GM12865 (cell line): Measurements from ENCODE around the gene DLG2.

Source experiments
- DNase-seq: peaks from one replicate; pipeline ENCODE4 v3.0.0; 2010; ENCODE audit warnings: low read depth
- H3K4me3 ChIP-seq: 2 replicates; pipeline ENCODE4 v1.5.1; 2011; ENCODE audit warnings: mild to moderate bottlenecking, low read depth, low read length, control low read depth
- TF ChIP-seq, protein P1 (sequence below): IDR thresholded peaks from 2 replicates; pipeline ENCODE4 v1.5.1; 2011; ENCODE audit warnings: low read length, control low read depth, low read depth, inconsistent platforms; ENCODE audit not compliant: insufficient read depth; ENCODE audit errors: missing control alignments

DLG2 gene

GRCh38 chr11:84224042-84224441 lies 1403.1 kb downstream of the DLG2 start:
- TF ChIP-seq, protein P1, sequence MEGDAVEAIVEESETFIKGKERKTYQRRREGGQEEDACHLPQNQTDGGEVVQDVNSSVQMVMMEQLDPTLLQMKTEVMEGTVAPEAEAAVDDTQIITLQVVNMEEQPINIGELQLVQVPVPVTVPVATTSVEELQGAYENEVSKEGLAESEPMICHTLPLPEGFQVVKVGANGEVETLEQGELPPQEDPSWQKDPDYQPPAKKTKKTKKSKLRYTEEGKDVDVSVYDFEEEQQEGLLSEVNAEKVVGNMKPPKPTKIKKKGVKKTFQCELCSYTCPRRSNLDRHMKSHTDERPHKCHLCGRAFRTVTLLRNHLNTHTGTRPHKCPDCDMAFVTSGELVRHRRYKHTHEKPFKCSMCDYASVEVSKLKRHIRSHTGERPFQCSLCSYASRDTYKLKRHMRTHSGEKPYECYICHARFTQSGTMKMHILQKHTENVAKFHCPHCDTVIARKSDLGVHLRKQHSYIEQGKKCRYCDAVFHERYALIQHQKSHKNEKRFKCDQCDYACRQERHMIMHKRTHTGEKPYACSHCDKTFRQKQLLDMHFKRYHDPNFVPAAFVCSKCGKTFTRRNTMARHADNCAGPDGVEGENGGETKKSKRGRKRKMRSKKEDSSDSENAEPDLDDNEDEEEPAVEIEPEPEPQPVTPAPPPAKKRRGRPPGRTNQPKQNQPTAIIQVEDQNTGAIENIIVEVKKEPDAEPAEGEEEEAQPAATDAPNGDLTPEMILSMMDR = no peak

GRCh38 chr11:84218318-84218717 lies 1408.8 kb downstream of the DLG2 start:
- no peak for DNase-seq
- TF ChIP-seq, protein P1 = no peak
- no peak overlapping the region for H3K4me3 ChIP-seq

More at GRCh38 chr11:84224042-84224441, 1403.1 kb downstream of the DLG2 start:
- no peak for DNase-seq
- H3K4me3 ChIP-seq = no peak overlapping the region

GRCh38 chr11:84215672-84216071 lies 1411.5 kb downstream of the DLG2 start:
- DNase-seq = no peak
- TF ChIP-seq, protein P1 = no peak
- no peak overlapping the region for H3K4me3 ChIP-seq

DNA sequence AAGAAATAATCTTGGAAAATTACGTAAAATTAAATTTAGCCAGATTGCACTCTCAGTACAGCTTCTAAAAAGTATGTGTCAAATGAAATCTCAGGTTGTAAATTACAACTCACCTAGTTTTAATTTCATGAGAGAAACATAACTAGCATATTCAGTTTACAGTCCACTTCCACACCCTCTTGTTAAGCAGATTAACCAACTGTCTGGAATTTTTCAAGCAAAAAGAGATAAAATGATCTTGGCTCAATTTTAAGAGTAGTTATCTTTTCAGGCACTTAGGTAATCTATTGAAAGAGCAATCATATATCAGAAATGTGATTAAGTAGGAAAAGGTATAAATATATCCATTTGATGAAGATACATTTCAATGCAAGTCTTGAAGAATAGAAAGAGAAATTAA lies 1412.6 kb downstream of the DLG2 start:
- H3K4me3 ChIP-seq = no peak overlapping the region
- TF ChIP-seq, protein P1 = no peak
- DNase-seq = no peak

- no peak for DNase-seq
- TF ChIP-seq, protein P1 = no peak
- no peak overlapping the region for H3K4me3 ChIP-seq
Observed at GRCh38 chr11:84212468-84213390, 1414.4 kb downstream of the DLG2 start.

DNA sequence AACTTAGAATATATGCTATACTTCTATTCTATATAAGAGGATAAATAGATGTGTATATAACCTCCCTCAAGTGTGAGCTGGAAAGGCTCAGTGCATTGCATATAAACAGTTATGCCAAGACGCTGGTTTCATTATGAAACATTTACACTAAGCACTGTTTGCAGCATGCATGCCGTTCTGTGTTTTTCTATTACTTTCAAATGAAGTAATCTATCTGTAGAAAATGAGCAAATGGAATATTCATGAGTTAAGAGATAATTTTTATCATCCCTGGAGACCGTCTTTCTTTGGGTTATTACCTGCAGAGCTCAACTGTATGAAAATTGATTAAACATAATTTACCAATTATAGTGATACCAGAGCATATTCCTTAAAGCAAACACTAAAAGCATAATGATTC lies 1415.2 kb downstream of the DLG2 start:
- no peak for DNase-seq
- TF ChIP-seq, protein P1 = no peak
- no peak overlapping the region for H3K4me3 ChIP-seq
